NCI-H2171 (cell line): ENCODE measurements around the gene ANAPC4.
"Not testable (repeated sequence)": the region's sequence is repeated elsewhere in the genome, so short reads cannot be mapped to it uniquely, and the experiment has no call there.

Source experiments
- DNase-seq: peaks from one replicate; lab custom pipeline; 2025; lab: John Stamatoyannopoulos, UW

The ANAPC4 gene

GRCh38 chr4:25376754-25377571 is at the start of gene ANAPC4:
Gene ANAPC4 (plus strand): TSS chr4:25377263. CDS start chr4:25377428, 165 bp downstream.
- DNase-seq: peak; percentile 81

- not testable (repeated sequence) for DNase-seq
Measured at GRCh38 chr4:25328463-25328862, 48.6 kb upstream of the ANAPC4 start.

- DNase-seq: no peak
Measured at GRCh38 chr4:25330335-25330734, 46.7 kb upstream of the ANAPC4 start.

GRCh38 chr4:25330905-25331808 is 45.9 kb upstream of the ANAPC4 start:
- no peak for DNase-seq

GRCh38 chr4:25343671-25344070 is 33.4 kb upstream of the ANAPC4 start:
- DNase-seq: no peak

GRCh38 chr4:25345744-25346143 is 31.3 kb upstream of the ANAPC4 start:
- DNase-seq: no peak

GRCh38 chr4:25346913-25347312 is 30.1 kb upstream of the ANAPC4 start:
- DNase-seq: no peak

GRCh38 chr4:25347473-25347872 is 29.6 kb upstream of the ANAPC4 start:
- DNase-seq: no peak

GRCh38 chr4:25347971-25348370 is 29.1 kb upstream of the ANAPC4 start:
- DNase-seq: no peak

- no peak for DNase-seq
Measured at GRCh38 chr4:25350561-25350960, 26.5 kb upstream of the ANAPC4 start.

- no peak for DNase-seq
Measured at GRCh38 chr4:25351777-25352416, 25.2 kb upstream of the ANAPC4 start.

GRCh38 chr4:25356068-25356467 is 21.0 kb upstream of the ANAPC4 start:
- DNase-seq: no peak

- DNase-seq: peak; percentile 12
Measured at GRCh38 chr4:25358515-25359275, 18.4 kb upstream of the ANAPC4 start.

- no peak for DNase-seq
Measured at GRCh38 chr4:25361253-25361652, 15.8 kb upstream of the ANAPC4 start.

GRCh38 chr4:25367004-25367621 is 9.9 kb upstream of the ANAPC4 start:
- no peak for DNase-seq

GRCh38 chr4:25367877-25368276 is 9.2 kb upstream of the ANAPC4 start:
- no peak for DNase-seq

- DNase-seq: no peak
Measured at GRCh38 chr4:25368315-25368714, 8.7 kb upstream of the ANAPC4 start.

GRCh38 chr4:25370242-25370641 is 6.8 kb upstream of the ANAPC4 start:
- DNase-seq: no peak

GRCh38 chr4:25372549-25372948 is 4.5 kb upstream of the ANAPC4 start:
- DNase-seq: not testable (repeated sequence)

GRCh38 chr4:25377572-25378436 is 741 bp downstream of the ANAPC4 start:
- no peak for DNase-seq
